IPS-18c (cell line): ENCODE measurements around the gene ATN1.
A peak's percentile ranks its signal among the peaks of the same experiment; 100 is the strongest.

Experiments
- H3K4me3 ChIP-seq: 2 replicates; pipeline ENCODE4 v1.7.0; 2013; ENCODE audit warnings: low read depth, mild to moderate bottlenecking, low read length, moderate library complexity; ENCODE audit not compliant: insufficient read depth
- H3K9me3 ChIP-seq: one replicate; pipeline ENCODE4 v1.6.1; 2013; ENCODE audit warnings: mild to moderate bottlenecking, low read length, moderate library complexity; ENCODE audit not compliant: control insufficient read depth, insufficient read depth

ATN1 gene

GRCh38 chr12:6936194-6936635, 8.5 kb downstream of the ATN1 start:
- Histone ChIP-seq H3K4me3 (no peak overlapping the region), H3K9me3 (no peaks in the 10 kb centered on the region)

- Histone ChIP-seq H3K9me3 (no peaks in the 10 kb centered on the region), H3K4me3 (peak overlapping the region; percentile 71; the same call in 1 of the 2 replicates)
Measured at GRCh38 chr12:6936636-6937480, 9.1 kb downstream of the ATN1 start.

DNA sequence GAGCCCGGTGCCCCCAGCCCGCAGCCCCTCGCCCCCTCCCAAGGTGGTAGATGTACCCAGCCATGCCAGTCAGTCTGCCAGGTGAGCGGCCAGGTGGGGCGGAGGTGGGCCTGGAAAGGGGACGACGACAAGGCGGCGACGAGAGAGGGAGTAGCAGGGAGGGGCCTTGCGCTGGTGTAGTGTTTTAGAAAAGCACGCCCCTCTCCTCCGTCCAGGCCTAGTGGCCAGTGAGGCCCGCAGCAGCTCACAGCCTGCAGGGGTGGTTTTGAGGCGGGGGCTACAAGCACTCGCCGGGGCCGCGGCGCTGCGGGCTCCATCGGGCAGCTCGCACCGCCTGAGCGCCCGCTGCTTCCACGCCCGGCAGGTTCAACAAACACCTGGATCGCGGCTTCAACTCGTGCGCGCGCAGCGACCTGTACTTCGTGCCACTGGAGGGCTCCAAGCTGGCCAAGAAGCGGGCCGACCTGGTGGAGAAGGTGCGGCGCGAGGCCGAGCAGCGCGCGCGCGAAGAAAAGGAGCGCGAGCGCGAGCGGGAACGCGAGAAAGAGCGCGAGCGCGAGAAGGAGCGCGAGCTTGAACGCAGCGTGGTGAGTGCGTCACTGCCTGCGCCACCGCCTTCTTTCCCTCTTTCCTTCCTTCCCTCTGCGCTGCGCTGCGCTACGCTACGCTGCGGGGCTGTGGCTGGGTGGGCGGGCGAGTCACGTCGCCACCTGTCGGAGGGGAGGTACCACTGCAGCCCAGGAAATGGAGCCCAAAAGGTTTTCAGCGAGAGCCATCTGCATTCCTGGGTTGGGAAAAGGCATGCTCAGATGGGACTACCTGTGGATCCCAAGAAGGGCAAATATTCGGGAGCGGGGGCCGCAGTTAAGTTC, 10.0 kb downstream of the ATN1 start:
- H3K4me3 ChIP-seq, result peak overlapping the region; percentile 71
- no peaks in the 10 kb centered on the region for H3K9me3 ChIP-seq

GRCh38 chr12:6938353-6939190, 10.8 kb downstream of the ATN1 start:
- Histone ChIP-seq H3K4me3 (peak overlapping the region; percentile 41; the same call in 1 of the 2 replicates), H3K9me3 (no peaks in the 10 kb centered on the region)

- no peaks in the 10 kb centered on the region for H3K9me3 ChIP-seq
- no peak overlapping the region for H3K4me3 ChIP-seq
Measured at GRCh38 chr12:6939191-6939540, 11.4 kb downstream of the ATN1 start.

DNA sequence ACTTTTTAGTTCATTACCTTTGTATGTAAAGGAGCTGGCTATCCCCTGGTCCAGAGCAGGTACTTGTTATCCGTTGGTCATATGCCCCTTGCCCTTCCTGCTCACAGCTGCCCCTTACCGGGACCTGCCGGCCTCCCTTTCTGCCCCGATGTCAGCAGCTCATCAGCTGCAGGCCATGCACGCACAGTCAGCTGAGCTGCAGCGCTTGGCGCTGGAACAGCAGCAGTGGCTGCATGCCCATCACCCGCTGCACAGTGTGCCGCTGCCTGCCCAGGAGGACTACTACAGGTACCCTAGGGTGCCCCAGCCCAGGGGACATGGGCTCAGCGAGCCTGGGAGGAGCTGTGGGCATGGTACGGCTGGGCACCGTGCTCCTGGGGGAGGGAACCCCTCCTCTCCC, 13.5 kb downstream of the ATN1 start:
- H3K4me3 ChIP-seq, result no peak overlapping the region
- H3K9me3 ChIP-seq, result no peaks in the 10 kb centered on the region

DNA sequence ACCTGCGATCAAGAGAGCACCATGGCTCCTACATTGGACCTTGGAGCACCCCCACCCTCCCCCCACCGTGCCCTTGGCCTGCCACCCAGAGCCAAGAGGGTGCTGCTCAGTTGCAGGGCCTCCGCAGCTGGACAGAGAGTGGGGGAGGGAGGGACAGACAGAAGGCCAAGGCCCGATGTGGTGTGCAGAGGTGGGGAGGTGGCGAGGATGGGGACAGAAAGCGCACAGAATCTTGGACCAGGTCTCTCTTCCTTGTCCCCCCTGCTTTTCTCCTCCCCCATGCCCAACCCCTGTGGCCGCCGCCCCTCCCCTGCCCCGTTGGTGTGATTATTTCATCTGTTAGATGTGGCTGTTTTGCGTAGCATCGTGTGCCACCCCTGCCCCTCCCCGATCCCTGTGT, 14.0 kb downstream of the ATN1 start:
- Histone ChIP-seq H3K4me3 (no peak overlapping the region), H3K9me3 (no peaks in the 10 kb centered on the region)

DNA sequence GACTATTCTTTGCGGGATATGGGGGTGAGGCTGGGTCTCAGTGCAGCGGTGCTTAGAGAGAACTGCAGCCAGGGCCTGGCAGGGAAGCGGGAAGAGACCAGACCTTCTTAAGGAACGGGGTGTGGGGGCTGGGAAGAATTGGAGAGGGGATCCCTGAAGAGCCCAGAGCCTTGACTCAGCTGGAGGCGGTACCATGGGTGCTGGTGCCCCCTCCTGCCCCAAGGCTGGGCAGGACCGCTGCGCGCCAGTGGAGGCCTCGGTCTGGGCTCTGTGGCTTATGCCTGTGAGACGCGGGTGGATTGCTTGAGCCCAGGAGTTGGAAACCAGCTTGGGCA, 14.5 kb downstream of the ATN1 start:
- Histone ChIP-seq H3K4me3 (0 out of 2 replicates have a peak overlapping the region, but pooled peaks have one; percentile 1), H3K9me3 (no peaks in the 10 kb centered on the region)

GRCh38 chr12:6943389-6943721, 15.6 kb downstream of the ATN1 start:
- no peaks in the 10 kb centered on the region for H3K9me3 ChIP-seq
- peak overlapping the region; percentile 38; the same call in 1 of the 2 replicates for H3K4me3 ChIP-seq

GRCh38 chr12:6943722-6944380, 16.1 kb downstream of the ATN1 start, which contains the start of the genes C12orf57 and RNU7-1:
C12orf57 (plus strand) TSS chr12:6944022; CDS start chr12:6944122, 100 bp downstream.
RNU7-1 (plus strand) TSS chr12:6943816.
- peak within 1 kb of the TSS; percentile 83 for H3K4me3 ChIP-seq
- no peaks in the 10 kb centered on the region for H3K9me3 ChIP-seq

DNA sequence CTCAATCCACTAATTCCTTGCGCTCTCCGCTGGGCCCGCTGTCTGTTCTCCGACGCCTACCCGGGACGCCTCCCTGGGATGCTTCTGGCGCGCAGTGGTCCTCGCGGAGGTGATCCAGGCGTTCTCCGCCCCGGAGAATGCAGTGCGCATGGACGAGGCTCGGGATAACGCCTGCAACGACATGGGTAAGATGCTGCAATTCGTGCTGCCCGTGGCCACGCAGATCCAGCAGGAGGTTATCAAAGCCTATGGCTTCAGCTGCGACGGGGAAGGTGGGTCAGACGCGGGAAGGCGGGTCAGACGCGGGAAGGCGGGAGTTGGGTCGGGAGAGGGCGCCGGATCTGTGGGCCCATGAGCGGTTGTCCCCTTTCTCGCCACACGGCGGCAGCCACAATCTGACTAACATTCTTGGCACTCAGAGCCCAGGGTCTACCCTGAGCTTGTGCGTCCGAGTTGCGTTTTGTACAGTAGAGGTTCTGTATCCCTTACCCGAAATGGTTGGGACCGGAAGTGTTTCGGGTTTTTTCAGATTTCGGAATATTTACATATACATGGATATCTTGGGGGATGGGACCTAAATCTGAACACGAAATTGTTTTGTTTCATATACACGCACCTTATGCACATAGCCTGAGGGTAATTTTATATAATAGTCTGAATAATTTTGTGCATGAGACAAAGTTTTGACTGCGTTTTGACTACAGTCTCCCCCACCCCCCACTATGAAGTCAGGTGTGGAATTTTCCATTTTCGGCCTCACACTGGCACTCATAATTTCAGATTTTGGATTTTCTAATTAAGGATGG, 16.8 kb downstream of the ATN1 start:
- peak overlapping the region; percentile 83 for H3K4me3 ChIP-seq
- H3K9me3 ChIP-seq, result no peaks in the 10 kb centered on the region

DNA sequence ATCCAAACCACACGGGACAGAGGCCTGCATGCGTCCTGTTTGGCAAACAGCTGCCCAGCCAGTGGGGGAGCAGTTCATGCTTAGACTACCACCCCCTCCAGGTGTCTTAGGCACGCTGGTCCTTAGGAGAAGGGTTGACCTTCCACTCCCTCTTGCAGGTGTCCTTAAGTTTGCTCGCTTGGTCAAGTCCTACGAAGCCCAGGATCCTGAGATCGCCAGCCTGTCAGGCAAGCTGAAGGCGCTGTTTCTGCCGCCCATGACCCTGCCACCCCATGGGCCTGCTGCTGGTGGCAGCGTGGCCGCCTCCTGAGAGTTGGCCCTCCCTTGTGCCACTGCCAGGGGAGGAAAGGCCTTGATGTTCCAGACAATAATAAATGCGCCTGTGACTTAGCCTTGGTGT, 17.9 kb downstream of the ATN1 start:
- H3K4me3 ChIP-seq, result peak overlapping the region; percentile 40
- H3K9me3 ChIP-seq, result no peaks in the 10 kb centered on the region

GRCh38 chr12:6946033-6946919, 18.5 kb downstream of the ATN1 start:
- peak overlapping the region; percentile 67 for H3K4me3 ChIP-seq
- H3K9me3 ChIP-seq, result no peaks in the 10 kb centered on the region

DNA sequence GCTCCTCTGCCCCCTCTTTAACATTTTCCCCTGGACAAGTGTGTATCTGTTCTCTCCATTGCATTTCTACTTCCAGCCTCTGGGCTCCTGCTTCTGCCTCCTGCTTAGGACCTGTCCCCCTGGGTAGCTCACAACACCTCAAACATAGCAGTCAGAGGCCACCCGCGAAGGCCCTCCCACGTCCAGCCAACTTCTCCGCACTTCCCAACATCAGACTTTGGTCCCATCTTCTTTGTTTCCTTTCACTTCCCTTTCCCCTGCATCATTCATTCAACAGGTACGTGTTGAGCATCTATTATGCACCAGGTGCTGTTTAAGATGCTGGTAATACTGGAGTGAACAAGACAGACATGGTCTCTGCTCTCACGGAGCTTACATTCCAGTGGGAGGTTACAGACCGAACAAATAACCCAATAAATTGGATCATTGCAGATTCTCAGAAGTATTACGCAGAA, 19.2 kb downstream of the ATN1 start:
- Histone ChIP-seq H3K9me3 (no peaks in the 10 kb centered on the region), H3K4me3 (peak overlapping the region; percentile 67)

DNA sequence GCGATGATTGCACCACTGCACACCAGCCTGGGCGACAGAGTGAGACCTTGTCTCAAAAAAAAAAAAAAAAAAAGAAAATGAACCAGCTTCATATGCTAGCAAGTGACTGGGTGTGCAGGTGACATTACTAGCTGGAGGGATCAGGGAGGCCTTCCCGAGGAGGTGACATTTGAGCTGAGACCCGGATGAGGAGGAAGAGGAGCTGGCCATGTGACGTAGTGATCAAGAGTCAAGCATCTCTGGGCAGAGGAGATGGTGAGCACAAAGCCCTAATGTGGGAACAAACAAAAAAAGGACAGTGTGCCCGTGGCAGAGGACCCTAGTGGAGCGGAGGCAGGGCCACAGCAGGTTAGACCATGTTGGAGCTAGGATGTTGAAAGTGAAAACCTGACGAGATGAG, 19.9 kb downstream of the ATN1 start:
- no peaks in the 10 kb centered on the region for H3K9me3 ChIP-seq
- no peak overlapping the region for H3K4me3 ChIP-seq
